Skeletal muscle tissue (tissue), 4 donors: Measurements from ENCODE around the gene SMOC2. TPM values are rescaled to one million over a fixed set of nuclear protein-coding genes. Genes with fewer than 3 reads are reported as not detected.

Source experiments
- H3K27ac ChIP-seq: one replicate; pipeline ENCODE4 v1.7.0; 2013; ENCODE audit warnings: mild to moderate bottlenecking, low read depth, low read length, inconsistent platforms
- H3K27me3 ChIP-seq, 3 donors: one replicate each; pipeline ENCODE4 v1.7.0; 2013; ENCODE audit warnings: low read length in 3 of 3; ENCODE audit not compliant: control insufficient read depth in 3 of 3, insufficient read depth in 3 of 3
- H3K36me3 ChIP-seq, 3 donors: one replicate each; pipeline ENCODE4 v1.7.0; 2013; ENCODE audit warnings: low read length in 3 of 3; ENCODE audit not compliant: control insufficient read depth in 3 of 3, insufficient read depth in 3 of 3
- H3K4me1 ChIP-seq, 3 donors: one replicate each; pipeline ENCODE4 v1.7.0; 2013; ENCODE audit warnings: low read length in 3 of 3, mild to moderate bottlenecking in 3 of 3; ENCODE audit not compliant: control insufficient read depth in 3 of 3, insufficient read depth in 3 of 3
- H3K4me3 ChIP-seq, 3 donors: one replicate each; pipeline ENCODE4 v1.7.0; 2013; ENCODE audit warnings: low read length in 3 of 3
- H3K9ac ChIP-seq, 3 donors: one replicate each; pipeline ENCODE4 v1.7.0; 2013; ENCODE audit warnings: low read length in 3 of 3, mild to moderate bottlenecking in 3 of 3, moderate library complexity in 2 of 3, low read depth in 1 of 3
- H3K9me3 ChIP-seq, 3 donors: one replicate each; pipeline ENCODE4 v1.7.0; 2013; ENCODE audit warnings: low read length in 3 of 3; ENCODE audit not compliant: control insufficient read depth in 3 of 3
- total RNA-seq: library from RNA; depleted of rRNA; stranded (reverse); fragments of >200 nt; gene quantifications from one replicate; pipeline ENCODE4 v1.2.3, GENCODE V29; 2014
- donor health status: Osteomylitis.

The SMOC2 gene
- total RNA-seq, 1 donor from 2014 or later: 26.6 TPM

DNA sequence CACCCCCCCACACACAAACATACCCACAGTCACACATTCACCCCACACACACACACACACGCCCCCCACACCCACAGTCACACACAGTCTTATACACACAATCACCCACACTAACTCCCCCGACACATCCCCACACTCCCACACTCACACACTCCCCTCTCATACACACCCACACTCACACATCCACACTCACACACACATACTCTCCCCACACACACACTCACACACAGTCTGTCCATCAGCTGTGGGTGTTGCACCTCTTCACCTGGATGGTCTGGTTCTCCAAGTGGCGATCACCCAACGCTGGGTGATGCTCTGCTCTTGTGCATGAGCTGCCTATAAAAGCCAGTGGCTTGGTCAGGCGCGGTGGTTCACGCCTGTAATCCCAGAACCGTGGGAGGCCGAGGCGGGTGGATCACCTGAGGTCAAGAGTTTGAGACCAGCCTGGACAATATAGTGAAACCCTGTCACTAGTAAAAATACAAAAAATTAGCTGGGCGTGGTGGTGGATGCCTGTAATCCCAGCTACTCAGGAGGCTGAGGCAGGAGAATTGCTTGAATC lies 158.9 kb downstream of the SMOC2 start:
- Histone ChIP-seq H3K9ac (no peak overlapping the region), H3K27me3 (peaks cover 0 to 17% (median 16%) of the 10 kb centered on the region in 3 donors), H3K4me3 (no peak overlapping the region), H3K36me3 (peaks cover 0 to 2% (median 2%) of the 10 kb centered on the region in 3 donors), H3K27ac (no peak overlapping the region), H3K4me1 (no peaks in the 10 kb centered on the region), H3K9me3 (no peaks in the 10 kb centered on the region)

DNA sequence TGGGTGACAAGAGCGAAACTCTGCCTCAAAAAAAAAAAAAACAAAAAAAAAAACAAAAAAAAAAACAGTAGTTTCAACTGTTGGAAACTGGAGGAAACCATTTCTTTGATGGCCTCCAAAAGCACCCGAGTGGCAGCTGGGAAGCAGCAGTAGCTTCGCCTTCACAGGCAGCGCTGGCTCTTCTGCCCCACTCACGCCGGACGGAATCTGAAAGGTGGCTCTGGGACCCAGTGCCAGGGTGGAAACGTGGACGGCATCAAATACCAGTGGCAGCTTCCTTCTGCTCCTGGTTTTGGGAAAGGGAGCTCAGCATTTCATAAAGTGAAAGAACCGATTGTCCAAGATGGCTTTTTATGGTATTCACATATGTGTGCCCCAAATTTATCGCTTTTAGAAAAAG lies 159.4 kb downstream of the SMOC2 start:
- no peak overlapping the region for H3K4me3 ChIP-seq
- peaks cover 0 to 2% (median 2%) of the 10 kb centered on the region in 3 donors for H3K36me3 ChIP-seq

DNA sequence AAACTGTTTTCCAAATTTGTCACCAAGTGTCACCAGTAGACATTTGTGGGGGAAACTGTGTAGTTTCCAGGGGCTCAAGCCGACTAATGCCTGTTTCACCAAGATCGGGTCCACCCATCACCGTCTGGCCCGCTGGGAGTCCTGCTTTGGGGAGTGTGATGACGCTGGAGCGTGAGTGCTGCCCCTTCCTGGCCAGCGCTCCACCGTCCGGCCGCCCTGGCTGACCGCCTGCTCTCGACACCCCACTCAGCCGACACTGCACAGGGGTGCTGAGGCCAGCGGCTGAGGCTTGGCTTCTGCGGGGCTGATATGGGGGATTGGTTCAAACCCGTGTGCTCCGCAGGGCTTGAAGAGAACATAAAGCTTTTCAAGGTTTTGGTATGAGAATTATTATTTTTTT lies 160.1 kb downstream of the SMOC2 start:
- peaks cover 0 to 2% (median 2%) of the 10 kb centered on the region in 3 donors for H3K36me3 ChIP-seq
- H3K4me3 ChIP-seq: no peak overlapping the region
- H3K9me3 ChIP-seq: no peaks in the 10 kb centered on the region
- no peaks in the 10 kb centered on the region for H3K4me1 ChIP-seq
- H3K9ac ChIP-seq: no peak overlapping the region
- H3K27me3 ChIP-seq: peaks cover 0 to 25% (median 16%) of the 10 kb centered on the region in 3 donors
- no peak overlapping the region for H3K27ac ChIP-seq

More for the DNA sequence above, 159.4 kb downstream of the SMOC2 start:
- Histone ChIP-seq H3K9ac (no peak overlapping the region), H3K4me1 (no peaks in the 10 kb centered on the region), H3K9me3 (no peaks in the 10 kb centered on the region), H3K27ac (no peak overlapping the region), H3K27me3 (peaks cover 0 to 20% (median 16%) of the 10 kb centered on the region in 3 donors)

DNA sequence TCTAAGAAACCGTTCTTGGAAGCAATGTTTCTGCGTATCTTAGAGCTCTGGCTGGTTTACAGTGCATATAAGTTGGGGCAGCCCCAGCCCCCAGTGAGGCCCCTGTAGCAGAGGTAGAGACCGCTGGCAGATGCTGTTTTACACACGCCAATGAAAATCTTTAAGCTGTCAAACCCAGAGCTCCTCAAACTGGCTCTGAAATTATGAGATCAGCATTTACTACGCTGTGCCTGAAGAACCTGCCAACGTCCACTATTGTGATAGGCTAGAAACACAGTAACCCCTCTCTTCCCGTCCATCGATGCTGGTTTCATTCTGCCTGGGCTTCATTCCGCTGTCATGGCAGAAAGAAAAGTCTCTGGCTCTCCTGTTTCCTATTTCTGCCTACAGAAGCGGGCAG lies 160.6 kb downstream of the SMOC2 start:
- Histone ChIP-seq H3K9ac (no peak overlapping the region), H3K4me1 (no peaks in the 10 kb centered on the region), H3K27ac (no peak overlapping the region), H3K4me3 (no peak overlapping the region), H3K9me3 (no peaks in the 10 kb centered on the region), H3K27me3 (peaks cover 0 to 25% (median 16%) of the 10 kb centered on the region in 3 donors), H3K36me3 (peaks cover 0 to 2% (median 2%) of the 10 kb centered on the region in 3 donors)

DNA sequence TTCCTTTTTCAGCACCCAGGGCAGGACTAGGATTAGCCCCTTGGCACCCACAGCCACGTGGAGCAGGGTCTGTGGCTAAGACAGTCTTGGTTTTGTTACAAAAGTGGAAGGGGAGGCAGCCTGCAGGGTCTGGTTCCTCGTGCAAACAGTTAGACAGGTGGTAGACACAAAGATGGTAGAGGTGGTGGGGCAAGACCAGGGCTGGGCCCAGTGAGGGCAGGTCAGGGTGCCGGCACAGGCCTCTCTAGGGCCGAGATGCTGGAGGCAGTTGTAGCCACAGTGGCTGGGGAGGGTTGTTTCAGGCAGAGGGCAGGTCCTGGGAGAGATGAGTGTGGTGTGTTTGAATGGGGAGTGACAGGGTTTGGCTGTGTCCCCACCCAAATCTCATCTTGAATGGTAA lies 161.6 kb downstream of the SMOC2 start:
- Histone ChIP-seq H3K9ac (no peak overlapping the region), H3K9me3 (no peaks in the 10 kb centered on the region), H3K27me3 (peaks cover 0 to 25% (median 14%) of the 10 kb centered on the region in 3 donors), H3K4me3 (no peak overlapping the region), H3K36me3 (peaks cover 0 to 2% (median 2%) of the 10 kb centered on the region in 3 donors), H3K4me1 (no peaks in the 10 kb centered on the region), H3K27ac (no peak overlapping the region)

DNA sequence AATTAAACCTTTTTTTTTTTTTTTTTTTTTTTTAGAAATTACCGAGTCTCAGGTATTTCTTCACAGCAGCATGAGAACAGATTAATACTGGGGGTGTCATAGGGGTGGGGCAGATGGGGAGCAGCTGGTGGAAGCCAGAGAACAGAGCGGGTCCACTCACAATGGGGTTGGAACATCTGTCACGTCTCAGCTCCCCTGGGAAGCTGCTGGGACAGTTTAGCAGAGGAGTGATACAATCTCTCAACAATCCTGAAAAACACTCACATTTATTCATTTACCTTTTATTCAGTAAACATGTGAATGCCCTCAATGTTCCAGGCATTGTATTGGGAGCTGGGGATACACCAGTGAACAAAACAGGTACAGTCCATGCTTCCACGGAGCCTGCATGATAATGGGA lies 162.2 kb downstream of the SMOC2 start:
- H3K27me3 ChIP-seq: peaks cover 0 to 27% (median 13%) of the 10 kb centered on the region in 3 donors
- H3K4me3 ChIP-seq: no peak overlapping the region
- no peak overlapping the region for H3K9ac ChIP-seq
- no peaks in the 10 kb centered on the region for H3K4me1 ChIP-seq
- H3K9me3 ChIP-seq: no peaks in the 10 kb centered on the region
- H3K36me3 ChIP-seq: peaks cover 0 to 2% (median 2%) of the 10 kb centered on the region in 3 donors
- no peak overlapping the region for H3K27ac ChIP-seq

DNA sequence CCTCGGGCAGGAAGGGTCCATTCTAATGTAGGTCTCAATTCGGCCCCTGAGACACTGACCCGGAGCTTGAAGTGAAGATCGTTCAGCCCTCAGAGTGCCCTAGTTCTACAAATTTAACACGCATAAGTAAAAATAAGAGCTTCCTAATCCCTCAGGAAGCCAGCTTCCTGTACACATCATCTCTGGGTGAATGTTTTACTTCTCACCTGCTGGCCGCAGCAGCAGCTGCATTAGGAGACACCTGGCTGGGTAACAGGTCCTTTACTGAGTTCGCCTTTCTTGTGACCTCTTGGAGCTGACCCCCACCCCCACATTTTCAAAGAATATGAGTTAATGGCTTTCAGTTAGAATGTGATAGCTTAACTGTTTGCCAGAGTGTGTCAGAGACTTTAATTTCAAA lies 165.0 kb downstream of the SMOC2 start:
- Histone ChIP-seq H3K9me3 (no peaks in the 10 kb centered on the region), H3K4me1 (no peaks in the 10 kb centered on the region), H3K4me3 (no peak overlapping the region), H3K36me3 (no peaks in the 10 kb centered on the region), H3K27ac (no peak overlapping the region), H3K27me3 (peaks cover 0 to 20% (median 9%) of the 10 kb centered on the region in 3 donors), H3K9ac (no peak overlapping the region)

DNA sequence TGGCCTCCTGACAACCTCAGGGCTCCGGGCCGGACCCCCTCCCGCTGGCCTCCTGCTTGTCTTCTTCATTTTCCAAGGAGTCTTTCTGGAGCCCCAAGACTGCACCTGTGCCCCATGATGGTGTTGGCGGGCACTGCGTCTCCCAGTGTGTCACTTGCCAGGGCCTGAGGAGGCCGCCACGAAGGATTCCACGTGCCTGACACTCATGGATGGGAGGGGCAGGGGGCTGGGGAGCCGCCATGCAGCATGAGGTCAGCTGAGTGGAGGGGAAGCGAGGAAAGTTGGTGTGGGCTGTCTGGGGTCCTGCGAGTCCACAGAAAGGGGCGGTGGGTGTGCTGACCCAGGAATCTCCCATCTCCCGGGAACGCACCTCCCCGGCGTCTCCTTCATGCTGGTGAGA lies 165.7 kb downstream of the SMOC2 start:
- H3K9me3 ChIP-seq: no peaks in the 10 kb centered on the region
- H3K27me3 ChIP-seq: peaks cover 0 to 17% (median 5%) of the 10 kb centered on the region in 3 donors
- no peak overlapping the region for H3K9ac ChIP-seq
- H3K4me1 ChIP-seq: no peaks in the 10 kb centered on the region
- H3K4me3 ChIP-seq: no peak overlapping the region
- H3K27ac ChIP-seq: no peak overlapping the region
- H3K36me3 ChIP-seq: no peaks in the 10 kb centered on the region

DNA sequence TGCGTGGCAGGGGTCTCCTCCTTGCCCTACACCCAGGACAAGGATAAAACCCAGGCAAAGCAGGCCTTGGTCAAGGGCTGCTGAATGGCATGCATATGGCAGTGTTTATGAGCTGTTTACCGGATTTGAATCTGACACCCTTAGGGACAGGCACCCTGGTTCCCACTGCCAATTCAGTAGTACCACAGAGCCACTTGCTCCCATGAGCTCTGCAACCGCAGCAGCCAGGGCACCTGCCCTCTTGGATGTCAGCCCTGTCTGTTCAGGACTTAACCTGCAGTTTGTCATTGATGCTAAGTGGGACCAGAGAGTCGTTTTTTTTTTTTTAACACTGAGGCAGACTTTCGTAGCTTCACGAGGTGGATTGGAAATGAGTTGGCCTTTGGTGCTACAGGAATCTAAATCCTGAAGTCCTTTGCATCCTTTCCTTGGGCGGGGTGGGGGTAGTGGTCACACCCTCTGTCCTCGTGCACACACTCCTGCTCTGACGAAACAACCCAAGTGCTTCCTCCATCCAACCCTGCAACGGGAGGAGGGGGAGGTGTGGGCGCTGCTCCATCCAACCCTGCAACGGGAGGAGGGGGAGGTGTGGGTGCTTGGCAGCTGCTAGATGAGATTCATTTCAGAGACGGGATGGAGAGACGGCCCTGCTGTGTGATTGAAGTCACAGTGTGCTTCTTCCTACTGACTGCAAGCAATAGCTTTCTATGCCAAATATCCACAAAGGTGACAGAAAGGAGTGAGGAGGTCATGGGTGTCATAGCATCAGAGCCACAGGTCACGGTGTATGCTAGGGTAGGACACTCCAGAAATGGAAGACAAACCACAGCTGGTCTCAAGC lies 166.5 kb downstream of the SMOC2 start:
- H3K27me3 ChIP-seq: peaks cover 0 to 17% (median 5%) of the 10 kb centered on the region in 3 donors
- H3K9me3 ChIP-seq: no peaks in the 10 kb centered on the region
- H3K27ac ChIP-seq: no peak overlapping the region
- H3K4me1 ChIP-seq: no peaks in the 10 kb centered on the region
- H3K9ac ChIP-seq: no peak overlapping the region
- H3K36me3 ChIP-seq: no peaks in the 10 kb centered on the region
- H3K4me3 ChIP-seq: no peak overlapping the region

DNA sequence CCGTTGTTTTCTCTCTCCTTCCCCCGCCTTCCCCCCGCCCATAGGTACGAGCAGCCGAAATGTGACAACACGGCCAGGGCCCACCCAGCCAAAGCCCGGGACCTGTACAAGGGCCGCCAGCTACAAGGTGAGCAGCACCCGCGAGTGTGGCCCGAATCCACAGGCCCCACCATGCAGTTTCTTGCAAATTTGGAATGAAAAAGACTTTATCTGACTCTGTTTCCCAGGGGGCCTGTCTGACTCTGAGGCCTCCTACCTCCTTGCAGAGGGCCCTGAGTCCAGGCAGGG lies 167.1 kb downstream of the SMOC2 start:
- H3K4me3 ChIP-seq: no peak overlapping the region
- H3K4me1 ChIP-seq: no peaks in the 10 kb centered on the region
- peaks cover 0 to 1% (median 0%) of the 10 kb centered on the region in 3 donors for H3K36me3 ChIP-seq
- peaks cover 0 to 17% (median 5%) of the 10 kb centered on the region in 3 donors for H3K27me3 ChIP-seq
- peaks cover 0 to 2% (median 0%) of the 10 kb centered on the region in 3 donors for H3K9me3 ChIP-seq
- no peak overlapping the region for H3K9ac ChIP-seq
- H3K27ac ChIP-seq: no peak overlapping the region
